ENCODE data around the gene PRR16.

Gene PRR16

DNA sequence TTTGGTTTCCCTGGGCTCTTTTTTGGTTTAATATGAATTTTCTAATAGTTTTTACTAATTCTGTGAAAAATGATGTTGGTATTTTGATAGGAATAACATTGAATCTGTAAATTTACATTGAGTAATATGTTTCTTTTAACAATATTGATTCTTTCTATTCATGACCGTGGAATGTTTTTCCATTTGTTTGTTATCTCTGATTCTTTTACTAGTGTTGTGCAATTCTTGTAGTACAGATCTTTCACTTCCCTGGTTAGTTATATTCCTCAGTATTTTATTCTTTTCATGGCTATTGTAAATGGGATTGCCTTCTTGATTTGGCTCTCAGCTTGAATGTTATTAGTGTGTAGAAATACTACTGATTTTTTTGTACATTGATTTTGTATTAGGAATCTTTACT lies 137.9 kb downstream of the PRR16 start:
- in situ Hi-C loops (cut with MboI; ENCODE audit: low pct_unique_long_range_greater_than_20kb, low sequenced_read_pairs, unreplicated experiment), result no loop called here
- DNase-seq (ENCODE audit: low spot score), result no peak
- TF ChIP-seq, protein P1, sequence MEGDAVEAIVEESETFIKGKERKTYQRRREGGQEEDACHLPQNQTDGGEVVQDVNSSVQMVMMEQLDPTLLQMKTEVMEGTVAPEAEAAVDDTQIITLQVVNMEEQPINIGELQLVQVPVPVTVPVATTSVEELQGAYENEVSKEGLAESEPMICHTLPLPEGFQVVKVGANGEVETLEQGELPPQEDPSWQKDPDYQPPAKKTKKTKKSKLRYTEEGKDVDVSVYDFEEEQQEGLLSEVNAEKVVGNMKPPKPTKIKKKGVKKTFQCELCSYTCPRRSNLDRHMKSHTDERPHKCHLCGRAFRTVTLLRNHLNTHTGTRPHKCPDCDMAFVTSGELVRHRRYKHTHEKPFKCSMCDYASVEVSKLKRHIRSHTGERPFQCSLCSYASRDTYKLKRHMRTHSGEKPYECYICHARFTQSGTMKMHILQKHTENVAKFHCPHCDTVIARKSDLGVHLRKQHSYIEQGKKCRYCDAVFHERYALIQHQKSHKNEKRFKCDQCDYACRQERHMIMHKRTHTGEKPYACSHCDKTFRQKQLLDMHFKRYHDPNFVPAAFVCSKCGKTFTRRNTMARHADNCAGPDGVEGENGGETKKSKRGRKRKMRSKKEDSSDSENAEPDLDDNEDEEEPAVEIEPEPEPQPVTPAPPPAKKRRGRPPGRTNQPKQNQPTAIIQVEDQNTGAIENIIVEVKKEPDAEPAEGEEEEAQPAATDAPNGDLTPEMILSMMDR (IDR thresholded peaks at IDR 0.05; ENCODE audit: extremely low read depth, insufficient read depth, missing control alignments), result no peak

DNA sequence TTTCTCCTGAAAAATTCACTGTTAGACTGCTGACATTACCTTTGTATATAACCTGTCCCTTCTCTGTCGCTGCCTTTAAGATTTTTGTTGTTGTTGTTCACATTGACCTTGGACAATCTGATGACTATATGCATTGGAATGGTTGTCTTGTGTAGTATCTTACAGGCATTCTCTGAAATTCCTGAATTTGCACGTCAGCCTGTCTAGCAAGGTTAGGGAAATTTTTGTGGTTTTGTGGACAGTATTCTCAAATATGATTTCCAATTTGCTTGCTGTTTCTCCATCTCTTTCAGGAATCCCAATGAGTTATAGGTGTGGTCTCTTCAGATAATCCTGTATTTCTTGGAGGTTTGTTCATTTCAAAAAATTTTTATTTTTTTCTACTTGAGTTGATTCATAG lies 140.8 kb downstream of the PRR16 start:
- in situ Hi-C loops (cut with MboI; ENCODE audit: low pct_unique_long_range_greater_than_20kb, low sequenced_read_pairs, unreplicated experiment), result no loop called here
- DNase-seq (ENCODE audit: low spot score), result no peak
- TF ChIP-seq, protein P1 (IDR thresholded peaks at IDR 0.05; ENCODE audit: extremely low read depth, insufficient read depth, missing control alignments), result no peak

DNA sequence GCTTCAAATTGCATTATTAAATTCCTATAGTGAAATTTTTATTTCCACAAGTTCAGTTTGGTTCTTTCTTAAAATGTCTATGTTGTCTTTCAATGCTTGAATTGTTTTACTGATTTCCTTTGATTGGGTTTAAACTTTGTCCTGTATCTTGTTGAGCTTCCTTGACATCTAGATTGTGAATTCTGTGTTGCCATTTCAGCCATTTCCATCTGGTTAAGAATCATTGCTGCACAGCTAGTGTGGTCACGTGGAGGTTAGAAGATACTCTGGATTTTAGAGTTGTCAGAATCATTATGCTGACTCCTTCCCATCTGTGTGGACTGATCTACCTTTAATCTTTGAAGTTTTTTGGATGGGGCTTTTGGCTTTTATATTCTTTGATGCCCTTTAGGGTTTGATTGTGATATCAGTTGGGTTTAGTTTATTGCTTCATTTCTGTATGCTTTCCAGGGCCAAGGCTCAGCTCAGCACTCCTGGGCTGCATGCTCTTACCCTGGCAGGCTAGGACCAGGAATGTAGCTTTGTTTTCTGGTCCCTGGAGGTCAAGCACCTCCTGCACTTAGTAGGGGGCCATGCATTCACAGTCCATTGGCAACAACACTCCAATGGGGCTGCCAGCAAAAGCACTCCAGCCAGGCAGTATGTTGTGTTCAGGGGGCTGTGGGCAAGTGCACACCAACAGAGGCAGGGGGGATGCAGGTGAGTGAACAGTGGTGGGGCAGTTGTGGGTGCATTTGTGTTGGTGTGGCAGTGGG lies 141.4 kb downstream of the PRR16 start:
- no peak for DNase-seq (ENCODE audit: low spot score)
- TF ChIP-seq, protein P1 (IDR thresholded peaks at IDR 0.05; ENCODE audit: extremely low read depth, insufficient read depth, missing control alignments), result no peak
- in situ Hi-C loops (cut with MboI; ENCODE audit: low pct_unique_long_range_greater_than_20kb, low sequenced_read_pairs, unreplicated experiment), result no loop called here

DNA sequence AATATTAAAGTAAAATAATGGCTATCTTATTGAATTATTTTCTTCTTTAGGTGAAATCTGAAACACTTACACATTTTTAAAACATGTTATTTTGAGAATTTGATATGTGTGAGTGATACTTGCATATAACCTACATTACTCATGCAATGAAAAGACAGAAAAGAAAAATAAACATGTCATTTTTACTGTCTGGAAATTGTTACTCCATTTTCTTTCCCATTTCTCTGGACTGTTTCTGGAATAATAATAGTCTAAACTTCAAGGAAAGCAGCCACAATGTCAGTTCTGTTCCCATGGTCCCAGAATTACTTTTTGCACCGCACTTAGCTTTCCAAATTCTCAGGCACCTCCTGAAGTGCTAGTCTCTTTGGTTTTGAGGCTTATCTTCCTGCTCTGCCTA lies 145.5 kb downstream of the PRR16 start:
- TF ChIP-seq, protein P1 (IDR thresholded peaks at IDR 0.05; ENCODE audit: extremely low read depth, insufficient read depth, missing control alignments), result no peak
- in situ Hi-C loops (cut with MboI; ENCODE audit: low pct_unique_long_range_greater_than_20kb, low sequenced_read_pairs, unreplicated experiment), result no loop called here
- no peak for DNase-seq (ENCODE audit: low spot score)

DNA sequence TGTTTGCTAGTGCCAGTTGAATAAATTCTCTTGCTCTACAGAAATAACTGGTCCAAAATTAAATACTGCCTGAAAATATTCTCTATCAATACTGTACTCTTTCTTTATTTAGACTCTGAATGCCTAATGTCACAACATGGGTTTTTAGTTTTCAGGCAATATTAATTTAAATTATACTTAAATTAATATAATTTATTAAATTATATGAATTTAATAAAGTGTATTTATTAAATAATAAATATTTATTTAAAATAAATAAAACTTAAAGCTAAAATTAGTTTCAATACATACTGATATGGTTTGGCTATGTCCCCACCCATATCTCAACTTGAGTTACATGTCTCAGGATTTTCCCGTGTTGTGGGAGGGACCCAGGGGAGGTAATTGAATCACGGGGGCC lies 146.0 kb downstream of the PRR16 start:
- no peak for DNase-seq (ENCODE audit: low spot score)
- in situ Hi-C loops (cut with MboI; ENCODE audit: low pct_unique_long_range_greater_than_20kb, low sequenced_read_pairs, unreplicated experiment), result no loop called here
- TF ChIP-seq, protein P1 (IDR thresholded peaks at IDR 0.05; ENCODE audit: extremely low read depth, insufficient read depth, missing control alignments), result no peak

DNA sequence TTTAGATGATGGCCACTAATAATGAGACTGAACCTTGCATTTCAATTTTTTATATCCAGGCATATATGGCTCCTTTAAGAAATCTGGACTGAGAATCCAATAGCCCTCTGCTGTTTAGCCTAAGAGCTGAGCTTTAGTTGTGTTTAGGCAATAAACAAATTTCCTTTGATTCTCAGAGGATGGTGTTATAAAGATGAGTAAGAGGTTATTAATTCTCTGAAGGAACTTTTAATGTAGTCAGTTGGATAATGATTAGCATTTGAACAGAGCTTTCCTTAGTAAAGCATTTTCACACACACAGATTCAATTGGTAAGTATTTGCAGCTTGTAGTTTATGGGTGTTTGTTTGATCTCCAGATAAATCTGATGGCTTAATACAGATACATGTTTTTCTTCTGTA lies 149.6 kb downstream of the PRR16 start:
- in situ Hi-C loops (cut with MboI; ENCODE audit: low pct_unique_long_range_greater_than_20kb, low sequenced_read_pairs, unreplicated experiment), result no loop called here
- no peak for DNase-seq (ENCODE audit: low spot score)
- TF ChIP-seq, protein P1 (IDR thresholded peaks at IDR 0.05; ENCODE audit: extremely low read depth, insufficient read depth, missing control alignments), result no peak
